Loucy (cell line): ENCODE results near the gene BBS2.

Source experiments
- CTCF ChIP-seq: fragments of 200-600 bp; sonication (generic); conservative IDR thresholded peaks from 2 replicates; pipeline ENCODE4 v1.5.1; 2014; ENCODE audit warnings: mild to moderate bottlenecking, antibody characterized with exemption, low read length
- EZH2phosphoT487 ChIP-seq: fragments of 200-600 bp; IDR thresholded peaks from 2 replicates; pipeline ENCODE4 v1.6.1; 2018; ENCODE audit warnings: antibody characterized with exemption, mild to moderate bottlenecking, moderate library complexity, borderline replicate concordance

- TF ChIP-seq CTCF (no peak), EZH2phosphoT487 (no peak)
These were observed 45.1 kb upstream of the BBS2 start, which contains the start of gene MT4 for GRCh38 chr16:56564793-56565477.
